MG63 (cell line): ENCODE measurements around the gene TSPEAR. TPM values are rescaled to one million over a fixed set of nuclear protein-coding genes. Genes with fewer than 3 reads are reported as not detected.
"Not testable (repeated sequence)": the region's sequence is repeated elsewhere in the genome, so short reads cannot be mapped to it uniquely, and the experiment has no call there.

Source experiments
- DNase-seq: peaks from one replicate; pipeline ENCODE4 v3.0.0-alpha.2; 2020
- H3K27me3 ChIP-seq: fragments of 250-450 bp; sonication (Bioruptor Pico); 2 replicates; pipeline ENCODE4 v1.5.1; 2020; ENCODE audit warnings: mild to moderate bottlenecking, moderate library complexity
- H3K36me3 ChIP-seq: fragments of 250-450 bp; sonication (Bioruptor Pico); 2 replicates; pipeline ENCODE4 v1.5.1; 2020; ENCODE audit warnings: mild to moderate bottlenecking, moderate library complexity
- H3K4me3 ChIP-seq: fragments of 250-450 bp; sonication (Bioruptor Pico); 2 replicates; pipeline ENCODE4 v1.5.1; 2020; ENCODE audit warnings: mild to moderate bottlenecking, moderate library complexity
- H3K9me3 ChIP-seq: fragments of 250-450 bp; sonication (Bioruptor Pico); 2 replicates; pipeline ENCODE4 v1.5.1; 2020; ENCODE audit warnings: mild to moderate bottlenecking, moderate library complexity
- total RNA-seq: library from RNA; depleted of rRNA; stranded (reverse); fragments of >200 nt; shearing (Covaris generic); gene quantifications from 2 replicates; pipeline ENCODE4 v1.2.3, GENCODE V29; 2014; ENCODE audit warnings: low replicate concordance

Gene TSPEAR
- total RNA-seq, 1 experiment from 2014 or later = not detected

DNA sequence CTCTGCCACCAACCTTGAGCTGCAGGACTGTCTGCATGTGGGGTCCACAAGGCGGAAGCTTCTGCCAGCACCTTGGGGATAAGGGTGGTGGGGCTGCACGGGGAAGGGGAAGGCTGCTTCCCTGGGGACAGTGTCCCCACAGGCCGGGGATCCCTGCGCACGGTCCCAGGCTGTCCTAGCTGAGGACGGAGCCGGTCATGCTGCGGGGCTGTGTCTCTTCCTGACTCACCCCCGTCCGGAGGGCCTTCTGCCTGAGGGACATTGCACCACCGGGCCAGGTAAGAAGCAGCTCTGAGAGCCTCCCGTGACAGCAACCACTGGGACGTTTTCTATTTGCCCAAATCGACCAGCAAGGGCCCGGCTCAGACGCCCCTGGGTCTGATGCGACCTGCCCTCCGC, 201.3 kb downstream of the TSPEAR start:
- H3K27me3 ChIP-seq = no peaks in the 10 kb centered on the region
- DNase-seq = no peak
- no peak overlapping the region for H3K4me3 ChIP-seq
- no peaks in the 10 kb centered on the region for H3K9me3 ChIP-seq
- no peaks in the 10 kb centered on the region for H3K36me3 ChIP-seq

DNA sequence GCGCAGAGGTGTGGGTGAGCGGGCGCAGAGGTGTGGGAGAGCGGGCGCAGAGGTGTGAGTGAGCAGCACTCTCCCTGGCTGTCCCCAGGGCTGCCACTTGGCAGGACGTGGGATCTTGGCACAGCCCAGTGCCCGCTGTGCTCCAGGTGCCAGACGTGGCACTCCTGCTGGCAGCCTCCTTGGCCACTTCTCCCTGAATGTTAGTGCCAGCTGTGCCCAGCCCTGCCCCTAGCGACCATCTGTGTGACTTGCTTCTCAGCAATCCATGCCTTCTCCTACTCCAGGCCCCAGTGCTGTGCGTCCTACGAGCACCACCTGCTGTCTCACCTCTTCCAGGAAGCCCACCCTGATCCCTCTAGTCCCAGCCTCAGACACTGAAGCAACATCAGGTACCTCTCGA, 201.8 kb downstream of the TSPEAR start:
- DNase-seq = peak; percentile 47
- H3K9me3 ChIP-seq = no peaks in the 10 kb centered on the region
- H3K4me3 ChIP-seq = no peak overlapping the region
- H3K36me3 ChIP-seq = no peaks in the 10 kb centered on the region
- no peaks in the 10 kb centered on the region for H3K27me3 ChIP-seq

DNA sequence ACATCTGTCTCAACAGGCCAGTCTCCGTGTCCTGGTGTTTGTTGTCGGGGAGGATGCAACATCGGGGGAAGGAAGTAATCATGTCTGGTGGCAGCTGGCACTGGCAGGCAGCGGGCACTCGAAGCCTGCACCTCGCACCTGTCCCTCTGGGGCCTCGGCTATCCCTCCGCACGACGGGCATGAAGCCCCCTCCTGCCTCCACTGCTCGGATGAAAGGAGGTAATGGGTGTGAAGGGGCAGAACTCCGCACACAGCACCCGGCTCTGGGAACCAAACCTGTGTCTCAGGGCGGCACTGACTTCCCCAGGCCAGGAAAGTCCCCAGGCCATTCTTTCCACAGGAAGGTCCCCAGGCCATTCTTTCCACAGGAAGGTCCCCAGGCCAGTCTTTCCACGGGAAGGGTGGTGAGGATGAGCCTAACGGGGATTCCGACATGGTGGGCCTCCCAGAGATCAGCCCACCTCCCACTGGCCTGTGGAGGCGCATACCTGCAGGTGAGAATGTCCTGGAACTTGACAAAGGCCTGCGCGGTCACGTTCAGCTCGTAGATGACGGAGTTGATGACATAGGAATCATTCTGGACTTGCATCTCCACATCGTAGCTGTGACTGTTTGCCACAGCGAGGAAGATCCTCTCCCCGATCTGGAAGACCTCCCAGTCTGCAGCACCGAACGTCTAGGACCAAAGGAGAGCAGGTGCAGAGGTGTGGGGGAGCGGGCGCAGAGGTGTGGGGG, 202.5 kb downstream of the TSPEAR start:
- Histone ChIP-seq H3K27me3 (no peaks in the 10 kb centered on the region), H3K9me3 (no peaks in the 10 kb centered on the region), H3K4me3 (no peak overlapping the region), H3K36me3 (no peaks in the 10 kb centered on the region)
- no peak for DNase-seq

DNA sequence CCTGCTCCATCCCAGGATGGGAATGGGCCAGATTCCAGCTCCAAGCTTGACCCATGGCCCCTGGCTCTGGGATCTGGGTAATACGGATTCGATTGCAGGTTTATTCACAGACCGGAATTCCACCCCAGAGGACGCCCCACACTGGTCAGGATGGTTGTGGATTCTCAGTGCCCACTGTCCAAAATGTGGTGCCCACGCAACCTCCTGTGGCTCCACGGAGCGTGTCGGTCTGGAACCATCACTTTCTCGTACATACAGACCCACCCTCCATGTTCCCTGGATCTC, 203.0 kb downstream of the TSPEAR start:
- Histone ChIP-seq H3K27me3 (no peaks in the 10 kb centered on the region), H3K36me3 (no peaks in the 10 kb centered on the region), H3K9me3 (no peaks in the 10 kb centered on the region), H3K4me3 (no peak overlapping the region)
- no peak for DNase-seq

- Histone ChIP-seq H3K9me3 (no peaks in the 10 kb centered on the region), H3K36me3 (no peaks in the 10 kb centered on the region), H3K27me3 (no peaks in the 10 kb centered on the region), H3K4me3 (no peak overlapping the region)
- DNase-seq = no peak
These were observed 203.5 kb downstream of the TSPEAR start for GRCh38 chr21:44507673-44508425.

- H3K4me3 ChIP-seq = no peak overlapping the region
- DNase-seq = no peak
- no peaks in the 10 kb centered on the region for H3K36me3 ChIP-seq
- no peaks in the 10 kb centered on the region for H3K27me3 ChIP-seq
- H3K9me3 ChIP-seq = no peaks in the 10 kb centered on the region
These were observed 204.8 kb downstream of the TSPEAR start for GRCh38 chr21:44506279-44507255.

DNA sequence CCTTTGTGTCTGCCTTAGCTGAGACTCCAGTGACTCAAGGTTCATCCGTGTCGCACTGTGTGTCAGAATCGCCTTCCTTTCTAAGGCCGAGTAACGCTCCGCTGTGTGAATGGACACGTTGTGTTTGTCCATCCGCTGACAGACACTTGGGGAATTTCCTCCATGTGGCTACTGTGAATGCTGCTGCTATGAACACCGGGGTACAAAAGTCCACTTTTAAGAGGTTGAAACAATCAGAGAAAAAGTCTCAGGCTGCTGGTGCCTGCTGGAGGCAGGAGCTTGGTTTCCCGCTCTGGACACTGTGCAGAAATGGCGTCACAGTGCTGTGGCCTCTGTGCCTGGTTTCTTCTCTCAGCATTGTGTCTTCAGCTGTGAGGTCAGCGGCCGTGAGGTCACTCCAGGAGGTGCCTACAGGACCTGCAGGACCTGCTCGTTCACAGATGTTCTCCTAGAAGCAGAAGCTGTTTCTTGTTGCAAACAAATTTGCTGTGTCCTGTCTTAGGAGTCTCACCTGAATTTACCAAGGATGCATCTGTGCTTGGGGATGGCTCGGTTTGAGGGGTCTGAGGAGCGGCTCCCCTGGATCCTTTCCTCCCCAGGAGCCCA, 205.6 kb downstream of the TSPEAR start:
- no peaks in the 10 kb centered on the region for H3K27me3 ChIP-seq
- no peak for DNase-seq

GRCh38 chr21:44503901-44504399, 207.4 kb downstream of the TSPEAR start:
- Histone ChIP-seq H3K36me3 (no peaks in the 10 kb centered on the region), H3K27me3 (no peaks in the 10 kb centered on the region), H3K4me3 (no peak overlapping the region), H3K9me3 (no peaks in the 10 kb centered on the region)
- no peak for DNase-seq

More for the DNA sequence above, 205.6 kb downstream of the TSPEAR start:
- H3K9me3 ChIP-seq = no peaks in the 10 kb centered on the region
- H3K4me3 ChIP-seq = no peak overlapping the region
- H3K36me3 ChIP-seq = no peaks in the 10 kb centered on the region

DNA sequence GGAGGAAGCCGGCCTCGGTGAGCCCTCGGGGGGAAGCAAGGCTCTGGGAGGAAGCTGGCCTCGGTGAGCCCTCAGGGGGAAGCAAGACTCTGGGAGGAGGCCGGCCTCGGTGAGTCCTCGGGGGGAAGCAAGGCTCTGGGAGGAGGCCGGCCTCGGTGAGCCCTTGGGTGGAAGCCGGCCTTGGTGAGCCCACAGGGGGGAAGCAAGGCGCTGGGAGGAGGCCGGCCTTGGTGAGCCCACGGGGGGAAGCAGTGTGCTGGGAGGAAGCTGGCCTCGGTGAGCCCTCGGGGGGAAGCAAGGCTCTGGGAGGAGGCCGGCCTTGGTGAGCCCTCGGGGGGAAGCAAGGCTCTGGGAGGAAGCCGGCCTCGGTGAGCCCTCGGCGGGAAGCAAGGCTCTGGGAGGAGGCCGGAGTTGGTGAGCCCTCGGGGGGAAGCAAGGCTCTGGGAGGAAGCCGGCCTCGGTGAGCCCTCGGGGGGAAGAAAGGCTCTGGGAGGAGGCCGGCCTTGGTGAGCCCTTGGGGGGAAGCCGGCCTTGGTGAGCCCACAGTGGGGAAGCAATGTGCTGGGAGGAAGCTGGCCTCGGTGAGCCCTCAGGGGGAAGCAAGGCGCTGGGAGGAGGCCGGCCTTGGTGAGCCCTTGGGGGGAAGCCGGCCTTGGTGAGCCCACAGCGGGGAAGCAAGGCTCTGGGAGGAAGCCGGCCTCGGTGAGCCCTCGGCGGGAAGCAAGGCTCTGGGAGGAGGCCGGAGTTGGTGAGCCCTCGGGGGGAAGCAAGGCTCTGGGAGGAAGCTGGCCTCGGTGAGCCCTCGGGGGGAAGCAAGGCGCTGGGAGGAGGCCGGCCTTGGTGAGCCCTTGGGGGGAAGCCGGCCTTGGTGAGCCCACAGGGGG, 208.1 kb downstream of the TSPEAR start:
- H3K36me3 ChIP-seq, DNase-seq, H3K4me3 ChIP-seq, H3K27me3 ChIP-seq, H3K9me3 ChIP-seq: not testable (repeated sequence)

DNA sequence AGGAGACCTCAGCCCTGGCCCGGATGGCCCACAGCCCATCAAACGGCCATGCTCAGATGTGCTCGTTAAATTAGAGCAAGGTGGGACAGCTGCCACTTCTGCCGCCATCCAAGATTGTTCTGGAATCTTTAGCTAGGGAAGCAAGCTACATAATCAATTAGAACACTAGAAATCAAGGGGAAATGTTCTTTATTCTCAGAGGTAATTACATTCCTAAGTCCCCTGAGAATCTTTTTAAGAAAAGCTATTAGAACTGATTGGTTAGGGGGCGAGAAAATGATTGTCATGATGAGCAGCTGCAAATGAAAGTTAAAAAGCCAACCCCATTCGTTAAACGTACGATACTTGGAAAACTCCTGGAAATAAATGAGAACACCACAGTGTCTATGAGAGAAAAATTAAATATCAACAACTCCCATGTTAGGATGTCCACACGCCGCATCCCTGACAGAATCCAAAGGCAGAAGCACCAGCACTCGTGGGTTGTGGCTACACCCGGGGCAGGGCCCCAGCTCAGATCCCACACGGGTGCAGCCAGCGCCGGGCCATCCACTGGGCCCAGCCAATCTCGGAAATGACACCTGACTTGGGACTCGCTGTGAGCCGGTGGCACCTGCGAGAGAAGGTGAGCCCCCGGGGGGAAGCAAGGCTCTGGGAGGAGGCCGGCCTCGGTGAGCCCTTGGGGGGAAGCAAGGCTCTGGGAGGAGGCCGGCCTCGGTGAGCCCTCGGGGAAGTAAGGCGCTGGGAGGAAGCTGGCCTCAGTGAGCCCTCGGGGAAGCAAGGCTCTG, 209.0 kb downstream of the TSPEAR start:
- Histone ChIP-seq H3K27me3 (no peaks in the 10 kb centered on the region), H3K9me3 (no peaks in the 10 kb centered on the region), H3K36me3 (no peaks in the 10 kb centered on the region), H3K4me3 (no peak overlapping the region)
- no peak for DNase-seq

DNA sequence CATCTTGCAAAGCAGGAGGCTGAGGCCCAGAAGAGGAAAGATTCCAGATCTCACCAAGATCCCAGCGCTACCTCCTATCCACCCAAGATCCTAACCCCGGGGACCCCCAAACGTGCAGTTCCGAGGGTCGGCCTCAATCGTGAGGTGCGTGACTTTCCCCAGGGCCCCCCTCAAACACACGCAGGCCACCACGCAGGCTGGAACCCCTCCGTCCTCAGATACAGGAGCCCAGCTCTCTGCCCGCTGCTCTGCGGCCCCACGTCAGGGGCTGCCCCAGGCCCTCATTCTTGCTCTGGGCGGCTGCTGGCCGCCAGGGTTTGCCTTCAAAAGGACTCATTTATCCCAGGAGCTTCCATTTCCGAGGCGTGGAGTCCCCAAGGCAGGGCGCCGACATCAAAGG, 211.3 kb downstream of the TSPEAR start:
- H3K9me3 ChIP-seq = no peaks in the 10 kb centered on the region
- no peak overlapping the region for H3K4me3 ChIP-seq
- DNase-seq = no peak
- no peaks in the 10 kb centered on the region for H3K27me3 ChIP-seq
- no peaks in the 10 kb centered on the region for H3K36me3 ChIP-seq

GRCh38 chr21:44499631-44500030, 211.7 kb downstream of the TSPEAR start:
- no peak for DNase-seq
- Histone ChIP-seq H3K9me3 (no peaks in the 10 kb centered on the region), H3K27me3 (no peaks in the 10 kb centered on the region), H3K36me3 (no peaks in the 10 kb centered on the region), H3K4me3 (no peak overlapping the region)

GRCh38 chr21:44499211-44499560, 212.2 kb downstream of the TSPEAR start:
- Histone ChIP-seq H3K36me3 (no peaks in the 10 kb centered on the region), H3K4me3 (no peak overlapping the region), H3K27me3 (no peaks in the 10 kb centered on the region), H3K9me3 (no peaks in the 10 kb centered on the region)
- DNase-seq = no peak

- no peak overlapping the region for H3K4me3 ChIP-seq
- H3K27me3 ChIP-seq = no peaks in the 10 kb centered on the region
- no peak for DNase-seq
- no peaks in the 10 kb centered on the region for H3K36me3 ChIP-seq
- peaks cover 2% of the 10 kb centered on the region; the same call in 1 of the 2 replicates for H3K9me3 ChIP-seq
These were observed 212.8 kb downstream of the TSPEAR start for GRCh38 chr21:44498280-44499210.
